SHP77 treated with DMSO at 0.1 percent for 48 hours (cell line): Measurements from ENCODE around the gene TMEM19.
"Not testable (repeated sequence)": the region's sequence is repeated elsewhere in the genome, so short reads cannot be mapped to it uniquely, and the experiment has no call there.

Source experiments
- DNase-seq: peaks from one replicate; lab custom pipeline; 2025; lab: John Stamatoyannopoulos, UW

TMEM19 gene

GRCh38 chr12:71666259-71666658 is 19.6 kb upstream of the TMEM19 start:
- no peak for DNase-seq

- DNase-seq: no peak
Observed at GRCh38 chr12:71671311-71671710, 14.6 kb upstream of the TMEM19 start.

GRCh38 chr12:71671816-71672215 is 14.1 kb upstream of the TMEM19 start:
- DNase-seq: no peak

GRCh38 chr12:71682466-71682865 is 3.4 kb upstream of the TMEM19 start:
- no peak for DNase-seq

- no peak for DNase-seq
Observed at GRCh38 chr12:71683633-71684032, 2.2 kb upstream of the TMEM19 start.

- DNase-seq: no peak
Observed at GRCh38 chr12:71684081-71684480, 1.8 kb upstream of the TMEM19 start.

GRCh38 chr12:71685312-71685906 is 473 bp upstream of the TMEM19 start:
- no peak for DNase-seq

GRCh38 chr12:71686658-71687025 is 760 bp downstream of the TMEM19 start:
- no peak for DNase-seq

- DNase-seq: not testable (repeated sequence)
Observed at GRCh38 chr12:71687172-71687571, 1.3 kb downstream of the TMEM19 start.

GRCh38 chr12:71688961-71689570 is 3.2 kb downstream of the TMEM19 start:
- DNase-seq: no peak

GRCh38 chr12:71691504-71692129 is 5.7 kb downstream of the TMEM19 start:
- DNase-seq: no peak

GRCh38 chr12:71693126-71693525 is 7.2 kb downstream of the TMEM19 start:
- DNase-seq: no peak

- DNase-seq: not testable (repeated sequence)
Observed at GRCh38 chr12:71693651-71694050, 7.8 kb downstream of the TMEM19 start.

- no peak for DNase-seq
Observed at GRCh38 chr12:71694099-71694820, 8.4 kb downstream of the TMEM19 start.

- no peak for DNase-seq
Observed at GRCh38 chr12:71695782-71696181, 9.9 kb downstream of the TMEM19 start.

GRCh38 chr12:71702181-71702580 is 16.3 kb downstream of the TMEM19 start:
- not testable (repeated sequence) for DNase-seq

- no peak for DNase-seq
Observed at GRCh38 chr12:71702590-71702989, 16.7 kb downstream of the TMEM19 start.

- no peak for DNase-seq
Observed at GRCh38 chr12:71703206-71703605, 17.3 kb downstream of the TMEM19 start.

- DNase-seq: no peak
Observed at GRCh38 chr12:71704920-71705319, 19.0 kb downstream of the TMEM19 start.

GRCh38 chr12:71708658-71709057 is 22.8 kb downstream of the TMEM19 start:
- DNase-seq: no peak

GRCh38 chr12:71710276-71711125 is 24.6 kb downstream of the TMEM19 start:
- DNase-seq: no peak

GRCh38 chr12:71718611-71719010 is 32.7 kb downstream of the TMEM19 start:
- DNase-seq: no peak
